ENCODE data around the gene DOK4.

The DOK4 gene

DNA sequence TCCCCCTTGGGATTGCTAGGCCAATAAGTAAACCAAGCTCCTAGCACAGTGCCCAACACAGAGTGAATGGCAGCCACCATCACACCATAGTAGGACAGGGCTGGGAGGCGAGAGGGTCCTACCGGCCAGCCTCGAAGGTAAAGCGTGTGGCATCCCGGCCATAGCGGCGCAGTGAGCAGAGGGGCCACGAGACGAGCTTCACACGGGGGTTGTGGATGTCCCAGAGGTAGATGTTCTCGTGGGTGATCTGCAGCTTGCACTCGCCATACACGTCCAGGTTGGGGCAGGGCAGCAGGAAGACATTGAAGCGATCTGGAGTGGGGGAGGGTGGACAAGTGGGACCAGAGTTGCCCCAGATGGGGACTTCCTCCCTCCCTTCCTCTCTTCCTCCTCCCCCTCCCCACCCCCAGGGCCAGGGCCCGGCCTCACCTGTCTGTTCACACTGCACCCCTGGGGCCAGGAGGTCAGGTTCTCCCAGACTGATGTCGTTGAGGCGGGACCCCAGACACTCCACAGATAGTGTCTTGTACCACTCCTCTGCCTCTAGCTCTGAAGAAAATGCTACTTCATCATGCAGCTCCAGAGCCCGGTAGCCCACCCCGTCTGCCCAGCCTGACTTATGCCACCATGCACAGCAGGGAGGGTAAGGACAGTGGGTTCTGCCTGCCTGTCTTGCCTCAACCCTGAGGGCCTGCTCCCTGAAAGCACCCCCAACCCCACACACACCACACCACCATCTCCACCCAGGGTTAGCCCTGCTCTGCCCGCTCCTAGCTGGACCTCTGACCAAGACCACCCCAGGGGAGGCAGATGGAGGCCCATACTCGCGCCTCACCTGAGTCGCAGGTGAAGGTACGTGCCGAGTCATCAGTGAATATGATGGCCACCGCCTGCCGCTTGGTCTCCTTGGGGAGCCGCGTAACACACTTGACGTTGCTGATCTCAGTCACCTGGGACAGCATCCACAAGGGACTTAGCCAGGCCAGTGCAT is 11.3 kb downstream of the DOK4 start:
- DNase-seq (ENCODE audit: low read depth, low spot score): no peak
- Histone ChIP-seq H3K27me3 (ENCODE audit: insufficient read depth, insufficient read length) (no peaks in the 10 kb centered on the region), H3K9me3 (ENCODE audit: insufficient read depth, low read length) (no peaks in the 10 kb centered on the region), H3K9ac (ENCODE audit: insufficient read length, low read depth) (no peak overlapping the region), H3K36me3 (ENCODE audit: insufficient read depth, insufficient read length, low read length) (peaks cover 55% of the 10 kb centered on the region), H3K4me3 (ENCODE audit: insufficient read length, low read depth) (no peak overlapping the region), H3K4me1 (ENCODE audit: insufficient read depth, insufficient read length) (peaks cover 54% of the 10 kb centered on the region)
- no peak for TF ChIP-seq ZNF274 (IDR thresholded peaks at IDR 0.05; ENCODE audit: low read depth, low read length)
- no peak for TF ChIP-seq SUZ12 (IDR thresholded peaks at IDR 0.05; ENCODE audit: extremely low read depth, insufficient read depth, insufficient read length)
- no peak for TF ChIP-seq YY1 (IDR thresholded peaks at IDR 0.05; ENCODE audit: insufficient read depth, insufficient read length)

DNA sequence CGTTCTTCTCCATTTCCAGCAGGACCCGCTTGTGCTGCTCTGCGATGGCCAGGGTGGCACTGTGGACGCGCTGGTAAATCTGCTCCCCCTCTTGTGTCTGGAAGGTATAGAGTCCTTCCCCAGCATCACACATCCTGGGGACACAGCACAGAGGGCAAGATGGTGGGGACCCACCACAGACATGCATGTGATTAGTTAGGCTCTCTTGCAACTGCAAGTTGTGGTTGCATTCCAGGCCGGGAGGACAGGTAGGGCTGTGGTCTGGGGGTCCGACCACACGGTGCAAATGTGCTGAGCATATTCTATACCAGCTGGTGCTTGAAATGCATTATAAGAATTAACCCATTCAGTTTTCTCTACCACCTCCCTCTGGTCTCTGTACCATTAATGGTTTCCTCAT is 12.4 kb downstream of the DOK4 start:
- DNase-seq (ENCODE audit: low read depth, low spot score): no peak
- Histone ChIP-seq H3K4me3 (ENCODE audit: insufficient read length, low read depth) (no peak overlapping the region), H3K9me3 (ENCODE audit: insufficient read depth, low read length) (no peaks in the 10 kb centered on the region), H3K36me3 (ENCODE audit: insufficient read depth, insufficient read length, low read length) (peaks cover 66% of the 10 kb centered on the region), H3K27me3 (ENCODE audit: insufficient read depth, insufficient read length) (no peaks in the 10 kb centered on the region), H3K9ac (ENCODE audit: insufficient read length, low read depth) (no peak overlapping the region), H3K4me1 (ENCODE audit: insufficient read depth, insufficient read length) (peaks cover 52% of the 10 kb centered on the region)
- no peak for TF ChIP-seq SUZ12 (IDR thresholded peaks at IDR 0.05; ENCODE audit: extremely low read depth, insufficient read depth, insufficient read length)
- TF ChIP-seq YY1 (IDR thresholded peaks at IDR 0.05; ENCODE audit: insufficient read depth, insufficient read length): no peak
- TF ChIP-seq ZNF274 (IDR thresholded peaks at IDR 0.05; ENCODE audit: low read depth, low read length): no peak

DNA sequence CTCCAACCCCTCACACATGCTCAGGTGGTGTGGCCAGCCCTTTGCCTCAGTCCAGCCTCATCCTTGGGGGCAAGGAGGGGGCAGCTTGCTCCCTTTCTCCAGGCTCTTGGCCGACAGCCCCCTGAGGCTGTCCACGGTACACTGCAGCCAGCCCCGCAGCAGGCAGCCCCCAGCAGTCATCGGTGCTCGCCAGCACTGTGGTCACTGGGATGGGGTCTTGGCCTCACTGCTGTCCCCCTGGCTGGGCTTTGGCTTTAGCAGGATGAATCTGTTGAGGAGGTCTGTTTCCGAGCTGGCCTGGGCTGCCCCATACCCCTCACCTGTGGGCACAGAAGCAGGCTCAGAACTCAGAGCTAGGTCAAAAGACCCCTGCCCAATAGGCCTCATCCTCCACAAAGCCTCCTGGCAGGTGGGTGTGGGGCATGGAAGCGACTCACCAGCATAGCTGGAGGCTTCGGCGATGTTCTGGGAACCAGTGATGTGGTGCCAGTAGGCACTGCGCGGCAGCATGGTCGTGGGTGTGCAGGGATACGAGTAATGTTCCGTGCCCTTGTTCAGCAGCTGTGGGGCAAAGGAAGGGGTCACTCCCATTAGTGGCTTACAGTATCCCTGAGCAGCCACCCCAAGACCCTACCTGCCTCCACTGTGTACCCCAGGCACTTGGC is 13.0 kb downstream of the DOK4 start:
- peaks cover 51% of the 10 kb centered on the region for H3K4me1 ChIP-seq (ENCODE audit: insufficient read depth, insufficient read length)
- no peak overlapping the region for H3K9ac ChIP-seq (ENCODE audit: insufficient read length, low read depth)

GRCh38 chr16:57472665-57473060 is 13.6 kb downstream of the DOK4 start:
- H3K4me1 ChIP-seq (ENCODE audit: insufficient read depth, insufficient read length): peaks cover 45% of the 10 kb centered on the region
- H3K4me3 ChIP-seq (ENCODE audit: insufficient read length, low read depth): no peak overlapping the region
- no peak for DNase-seq (ENCODE audit: low read depth, low spot score)
- no peaks in the 10 kb centered on the region for H3K27me3 ChIP-seq (ENCODE audit: insufficient read depth, insufficient read length)
- TF ChIP-seq YY1 (IDR thresholded peaks at IDR 0.05; ENCODE audit: insufficient read depth, insufficient read length) (no peak), SUZ12 (IDR thresholded peaks at IDR 0.05; ENCODE audit: extremely low read depth, insufficient read depth, insufficient read length) (no peak), ZNF274 (IDR thresholded peaks at IDR 0.05; ENCODE audit: low read depth, low read length) (no peak)
- H3K36me3 ChIP-seq (ENCODE audit: insufficient read depth, insufficient read length, low read length): peaks cover 75% of the 10 kb centered on the region
- H3K9ac ChIP-seq (ENCODE audit: insufficient read length, low read depth): peak overlapping the region; percentile 61
- no peaks in the 10 kb centered on the region for H3K9me3 ChIP-seq (ENCODE audit: insufficient read depth, low read length)

More for the DNA sequence above, 13.0 kb downstream of the DOK4 start:
- DNase-seq (ENCODE audit: low read depth, low spot score): no peak
- no peak overlapping the region for H3K4me3 ChIP-seq (ENCODE audit: insufficient read length, low read depth)
- peaks cover 71% of the 10 kb centered on the region for H3K36me3 ChIP-seq (ENCODE audit: insufficient read depth, insufficient read length, low read length)
- TF ChIP-seq YY1 (IDR thresholded peaks at IDR 0.05; ENCODE audit: insufficient read depth, insufficient read length) (no peak), SUZ12 (IDR thresholded peaks at IDR 0.05; ENCODE audit: extremely low read depth, insufficient read depth, insufficient read length) (no peak), ZNF274 (IDR thresholded peaks at IDR 0.05; ENCODE audit: low read depth, low read length) (no peak)
- H3K27me3 ChIP-seq (ENCODE audit: insufficient read depth, insufficient read length): no peaks in the 10 kb centered on the region
- no peaks in the 10 kb centered on the region for H3K9me3 ChIP-seq (ENCODE audit: insufficient read depth, low read length)

DNA sequence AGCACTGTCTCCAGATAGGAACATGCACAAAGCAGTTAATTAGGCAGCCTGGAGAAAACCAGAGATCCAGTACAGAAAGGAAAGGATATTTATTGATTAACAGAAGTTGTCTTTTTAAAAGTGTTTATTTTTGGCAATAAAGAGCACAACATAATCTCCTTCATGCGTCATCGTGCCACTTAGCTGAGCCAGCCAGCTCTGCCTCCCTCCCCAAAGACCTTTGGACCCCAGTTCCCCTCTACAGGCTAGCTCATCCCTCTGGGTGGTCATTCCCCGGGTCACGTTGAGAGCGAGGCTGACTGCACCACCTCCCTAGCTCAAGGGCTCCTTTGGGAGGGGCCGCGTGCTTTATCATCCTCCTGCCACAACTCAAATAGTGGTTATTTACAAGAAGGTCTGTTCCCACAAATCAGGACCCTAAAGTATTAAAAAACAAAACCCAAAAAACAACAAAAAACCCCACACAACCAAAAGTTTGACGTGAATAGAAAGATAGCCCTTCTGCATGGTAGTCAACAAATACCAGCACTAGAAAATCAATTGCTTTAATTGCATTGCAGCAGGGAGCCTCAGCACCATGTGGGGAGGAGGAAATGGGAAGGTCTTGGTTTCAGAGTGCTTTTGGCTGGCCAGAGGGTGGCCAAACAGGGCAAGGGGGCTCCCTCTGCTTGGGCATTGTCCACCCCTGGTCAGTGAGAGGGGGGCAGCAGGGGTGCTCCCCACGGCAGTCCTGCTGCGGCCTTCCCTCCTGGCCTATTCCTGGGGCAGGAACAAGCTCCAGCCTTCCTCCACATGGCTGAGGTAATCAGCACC is 14.2 kb downstream of the DOK4 start:
- Histone ChIP-seq H3K4me3 (ENCODE audit: insufficient read length, low read depth) (no peak overlapping the region), H3K9me3 (ENCODE audit: insufficient read depth, low read length) (no peaks in the 10 kb centered on the region), H3K9ac (ENCODE audit: insufficient read length, low read depth) (peak overlapping the region; percentile 61), H3K36me3 (ENCODE audit: insufficient read depth, insufficient read length, low read length) (peaks cover 79% of the 10 kb centered on the region), H3K4me1 (ENCODE audit: insufficient read depth, insufficient read length) (peaks cover 39% of the 10 kb centered on the region), H3K27me3 (ENCODE audit: insufficient read depth, insufficient read length) (no peaks in the 10 kb centered on the region)
- TF ChIP-seq SUZ12 (IDR thresholded peaks at IDR 0.05; ENCODE audit: extremely low read depth, insufficient read depth, insufficient read length) (no peak), YY1 (IDR thresholded peaks at IDR 0.05; ENCODE audit: insufficient read depth, insufficient read length) (no peak), ZNF274 (IDR thresholded peaks at IDR 0.05; ENCODE audit: low read depth, low read length) (no peak)
- DNase-seq (ENCODE audit: low read depth, low spot score): no peak

DNA sequence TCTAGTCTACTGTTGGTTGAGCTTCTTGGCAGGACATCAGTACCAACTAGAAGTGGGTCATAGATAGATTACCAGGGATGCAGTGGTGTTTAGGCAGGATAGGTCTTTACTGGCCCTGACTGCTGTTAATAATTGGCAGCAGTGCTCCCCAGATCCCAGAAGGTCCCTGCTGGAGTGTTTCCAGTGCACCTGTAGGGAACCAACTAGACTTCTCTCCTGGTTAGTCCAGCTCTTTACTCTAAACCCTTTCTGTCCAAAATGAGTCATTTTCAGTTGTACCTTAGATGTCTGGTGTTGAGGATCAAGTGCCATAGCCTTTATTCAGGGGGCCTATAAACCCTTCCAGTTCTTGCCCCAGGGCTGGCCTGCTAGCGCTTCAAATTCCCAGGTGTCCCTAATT is 15.1 kb downstream of the DOK4 start:
- Histone ChIP-seq H3K27me3 (ENCODE audit: insufficient read depth, insufficient read length) (no peaks in the 10 kb centered on the region), H3K36me3 (ENCODE audit: insufficient read depth, insufficient read length, low read length) (peaks cover 85% of the 10 kb centered on the region), H3K4me3 (ENCODE audit: insufficient read length, low read depth) (no peak overlapping the region), H3K9ac (ENCODE audit: insufficient read length, low read depth) (no peak overlapping the region), H3K4me1 (ENCODE audit: insufficient read depth, insufficient read length) (peaks cover 37% of the 10 kb centered on the region), H3K9me3 (ENCODE audit: insufficient read depth, low read length) (no peaks in the 10 kb centered on the region)
- TF ChIP-seq ZNF274 (IDR thresholded peaks at IDR 0.05; ENCODE audit: low read depth, low read length): no peak
- DNase-seq (ENCODE audit: low read depth, low spot score): no peak

Measured in NT2/D1 (cell line).